ENCODE measurements around the gene ESYT1.

ESYT1 gene

DNA sequence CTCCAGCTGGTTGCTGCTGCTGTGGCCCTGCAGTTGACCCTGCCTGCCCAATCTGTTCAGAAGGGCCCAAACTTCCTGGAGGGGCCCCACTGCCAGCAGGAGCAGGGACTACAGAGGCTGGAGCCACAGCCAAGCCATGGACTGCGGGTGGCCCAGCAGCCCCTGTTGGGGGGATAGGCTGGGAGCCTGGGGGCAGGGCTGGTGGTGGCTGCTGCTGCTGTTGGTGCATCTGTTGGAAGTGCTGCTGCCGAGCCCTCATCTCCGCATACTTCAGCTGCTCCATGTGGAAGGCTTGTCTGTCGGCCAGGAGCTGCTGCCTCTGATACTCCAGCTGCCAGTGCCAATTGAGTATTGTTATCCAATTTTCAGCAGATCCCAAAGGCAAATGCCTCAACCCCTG, 37.3 kb downstream of the ESYT1 start:
- ChIA-PET CTCF (interaction anchor here (1.5 kb wide), 1 partner anchor 24 kb away, joined by 6 read pairs; the partner anchor contains the start of gene SMARCC2), POLR2A (ENCODE audit: low non-redundant PET) (no interaction called here)
- TF ChIP-seq, protein P1, sequence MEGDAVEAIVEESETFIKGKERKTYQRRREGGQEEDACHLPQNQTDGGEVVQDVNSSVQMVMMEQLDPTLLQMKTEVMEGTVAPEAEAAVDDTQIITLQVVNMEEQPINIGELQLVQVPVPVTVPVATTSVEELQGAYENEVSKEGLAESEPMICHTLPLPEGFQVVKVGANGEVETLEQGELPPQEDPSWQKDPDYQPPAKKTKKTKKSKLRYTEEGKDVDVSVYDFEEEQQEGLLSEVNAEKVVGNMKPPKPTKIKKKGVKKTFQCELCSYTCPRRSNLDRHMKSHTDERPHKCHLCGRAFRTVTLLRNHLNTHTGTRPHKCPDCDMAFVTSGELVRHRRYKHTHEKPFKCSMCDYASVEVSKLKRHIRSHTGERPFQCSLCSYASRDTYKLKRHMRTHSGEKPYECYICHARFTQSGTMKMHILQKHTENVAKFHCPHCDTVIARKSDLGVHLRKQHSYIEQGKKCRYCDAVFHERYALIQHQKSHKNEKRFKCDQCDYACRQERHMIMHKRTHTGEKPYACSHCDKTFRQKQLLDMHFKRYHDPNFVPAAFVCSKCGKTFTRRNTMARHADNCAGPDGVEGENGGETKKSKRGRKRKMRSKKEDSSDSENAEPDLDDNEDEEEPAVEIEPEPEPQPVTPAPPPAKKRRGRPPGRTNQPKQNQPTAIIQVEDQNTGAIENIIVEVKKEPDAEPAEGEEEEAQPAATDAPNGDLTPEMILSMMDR (conservative IDR thresholded peaks at IDR 0.05; ENCODE audit: low read depth): no peak
- peak overlapping the region; percentile 58 for H3K27ac ChIP-seq
- DNase-seq (ENCODE audit: low spot score): no peak

DNA sequence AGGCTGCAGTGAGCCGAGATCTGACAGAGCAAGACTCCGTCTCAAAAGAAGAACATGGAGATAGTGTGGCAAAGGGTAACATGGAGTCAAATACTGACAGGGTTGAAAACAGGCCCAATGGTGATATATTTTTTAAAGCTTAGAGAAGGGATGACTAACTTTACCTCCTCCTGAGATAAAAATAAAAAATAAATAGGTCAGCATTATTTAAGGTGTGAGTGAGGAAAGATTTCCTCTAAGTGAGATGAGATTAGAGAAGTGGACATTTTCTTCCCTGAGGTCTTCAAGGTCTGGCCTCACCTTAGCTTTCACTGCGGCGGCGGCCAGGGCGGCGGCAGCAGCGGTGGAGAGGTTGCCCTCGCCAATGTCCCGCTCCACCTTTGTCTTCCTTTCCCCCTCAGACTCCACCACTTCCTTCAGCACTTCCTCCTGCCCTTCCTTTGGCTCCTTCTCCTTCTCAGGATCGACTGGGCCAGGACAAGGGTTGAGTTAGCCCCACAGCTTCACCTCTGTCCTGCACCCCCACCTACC, 41.2 kb downstream of the ESYT1 start:
- ChIA-PET CTCF (interaction anchor here (1.0 kb wide), 1 partner anchor 20 kb away, joined by 7 read pairs; the partner anchor contains the start of gene SMARCC2), POLR2A (ENCODE audit: low non-redundant PET) (no interaction called here)
- peak overlapping the region; percentile 32 for H3K27ac ChIP-seq
- no peak for DNase-seq (ENCODE audit: low spot score)
- TF ChIP-seq, protein P1 (conservative IDR thresholded peaks at IDR 0.05; ENCODE audit: low read depth): no peak

DNA sequence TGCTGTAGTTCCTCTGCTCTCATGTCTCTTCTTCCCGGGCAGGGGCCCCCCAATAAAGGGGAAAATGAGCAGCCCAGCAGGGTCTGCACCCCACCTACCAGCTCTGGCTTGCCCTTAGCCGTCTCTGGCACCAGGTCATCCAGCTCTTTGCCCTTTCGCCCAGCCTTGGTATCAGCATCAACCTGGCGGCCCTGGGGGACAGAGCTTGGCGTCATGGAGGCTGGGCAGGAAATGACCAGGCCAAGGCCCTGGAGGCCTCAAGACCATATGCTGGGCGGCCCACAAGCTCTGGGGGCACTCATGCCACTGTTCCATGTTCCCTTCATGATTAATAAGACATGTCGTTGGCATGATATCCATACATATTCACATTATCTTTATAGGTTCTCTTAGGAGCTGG, 44.8 kb downstream of the ESYT1 start:
- POLR2A ChIA-PET (ENCODE audit: low non-redundant PET): interaction anchor here (0.7 to 0.9 kb wide), 2 partner anchors 10 to 11 kb away, joined by 3 to 5 read pairs; no protein-coding TSS in a partner anchor
- peak overlapping the region; percentile 10; the same call in 1 of the 2 replicates for H3K27ac ChIP-seq
- TF ChIP-seq, protein P1 (conservative IDR thresholded peaks at IDR 0.05; ENCODE audit: low read depth): no peak
- DNase-seq (ENCODE audit: low spot score): no peak
- CTCF ChIA-PET: interaction anchor here (0.7 to 1.0 kb wide), 2 partner anchors 54 to 68 kb away, joined by 3 read pairs; no protein-coding TSS in a partner anchor

DNA sequence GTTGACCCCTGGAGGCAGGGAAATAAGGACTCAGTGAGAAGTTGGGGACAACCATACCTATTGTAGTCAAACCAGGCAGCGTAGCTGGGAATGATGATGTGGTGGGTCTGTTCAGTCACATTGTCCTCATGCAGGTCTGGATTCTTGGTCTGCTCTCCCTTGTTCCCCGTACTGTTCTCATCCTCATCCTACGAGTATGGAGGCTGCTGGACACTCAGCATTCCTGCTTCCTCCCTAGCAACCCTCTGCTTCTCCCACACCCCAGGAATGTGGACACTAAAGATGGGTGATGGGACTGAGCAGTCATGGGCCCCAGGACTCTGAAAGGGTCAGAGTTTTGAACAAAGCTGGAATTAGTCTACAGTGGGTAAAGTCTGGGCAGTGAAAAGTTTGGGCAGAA, 50.3 kb downstream of the ESYT1 start:
- DNase-seq (ENCODE audit: low spot score): no peak
- TF ChIP-seq, protein P1 (conservative IDR thresholded peaks at IDR 0.05; ENCODE audit: low read depth): no peak
- no peak overlapping the region for H3K27ac ChIP-seq
- POLR2A ChIA-PET (ENCODE audit: low non-redundant PET): no interaction called here
- CTCF ChIA-PET: interaction anchor here (0.6 to 0.7 kb wide), 2 partner anchors 59 to 97 kb away, joined by 3 read pairs; no protein-coding TSS in a partner anchor

DNA sequence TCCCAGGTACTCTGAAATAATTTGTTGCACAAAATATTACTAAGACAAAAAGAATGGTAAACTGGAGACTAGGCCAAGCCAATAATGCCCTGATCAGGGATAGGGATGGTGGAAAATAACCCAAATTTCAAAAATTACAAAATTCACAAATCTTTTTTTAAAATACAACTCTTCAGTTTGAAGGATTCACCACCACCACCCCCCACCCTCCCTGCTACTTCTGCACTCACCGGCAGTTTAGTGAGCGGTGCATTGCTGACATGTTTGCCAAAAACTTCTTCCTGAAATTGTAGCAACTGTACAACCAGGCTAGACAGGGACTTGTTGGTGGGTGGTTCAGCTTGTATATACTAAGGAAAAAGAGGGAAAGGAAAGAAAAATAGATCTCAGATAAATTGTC, 58.9 kb downstream of the ESYT1 start:
- TF ChIP-seq, protein P1 (conservative IDR thresholded peaks at IDR 0.05; ENCODE audit: low read depth): no peak
- ChIA-PET POLR2A (ENCODE audit: low non-redundant PET) (interaction anchor here (0.6 kb wide), 1 partner anchor 31 kb away, joined by 3 read pairs; no protein-coding TSS in a partner anchor), CTCF (interaction anchor here (0.6 to 4.3 kb wide), 2 partner anchors 36 to 60 kb away, joined by 4 to 21 read pairs; partner anchors contain the start of gene ESYT1)
- no peak overlapping the region for H3K27ac ChIP-seq
- no peak for DNase-seq (ENCODE audit: low spot score)

DNA sequence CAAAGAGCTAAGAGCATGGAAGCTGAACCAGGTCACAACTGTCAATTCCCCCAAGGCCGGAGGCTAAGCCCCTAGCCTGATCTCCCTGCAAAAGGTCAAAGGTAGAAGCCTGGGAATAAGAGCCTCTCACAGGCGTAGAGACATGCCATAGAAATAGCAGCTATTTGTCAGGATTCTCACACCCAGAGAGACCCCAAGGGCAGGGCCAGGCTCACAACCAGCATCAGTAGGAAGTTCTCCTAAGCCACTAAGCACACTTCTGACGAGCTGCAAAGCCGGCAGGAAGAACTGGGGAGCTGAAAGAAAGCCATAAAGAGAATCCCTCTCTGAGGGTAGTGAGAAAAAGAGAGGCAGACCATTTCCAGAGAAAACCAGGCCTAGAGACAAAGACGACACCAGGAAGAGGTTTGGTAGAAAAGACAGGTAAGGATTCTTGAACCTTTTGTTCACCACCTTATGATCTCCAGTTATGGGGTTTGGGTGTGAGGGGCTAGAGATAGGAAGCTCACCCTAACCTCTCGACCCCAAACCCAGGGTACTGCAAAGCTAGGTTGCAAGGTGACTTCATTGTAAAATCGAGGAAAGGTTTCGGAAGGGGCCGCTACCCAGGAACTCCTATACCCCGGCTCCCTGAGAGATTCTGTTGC, 60.2 kb downstream of the ESYT1 start:
- ChIA-PET POLR2A (ENCODE audit: low non-redundant PET) (interaction anchor here (0.9 to 1.0 kb wide), 2 partner anchors 33 to 70 kb away, joined by 3 read pairs; partner anchors contain the start of gene ZC3H10), CTCF (interaction anchor here (0.7 to 4.3 kb wide), 6 partner anchors 14 to 233 kb away, joined by 3 to 36 read pairs (median 8); partner anchors contain the start of genes ESYT1 and ZC3H10)
- peak overlapping the region; percentile 96 for H3K27ac ChIP-seq
- no peak for DNase-seq (ENCODE audit: low spot score)
- TF ChIP-seq, protein P1 (conservative IDR thresholded peaks at IDR 0.05; ENCODE audit: low read depth): no peak

Measured in RWPE1 (cell line).